ENCODE measurements around the gene IAH1. TPM values are rescaled to one million over a fixed set of nuclear protein-coding genes. Genes with fewer than 3 reads are reported as not detected.
"Not testable (repeated sequence)": the region's sequence is repeated elsewhere in the genome, so short reads cannot be mapped to it uniquely, and the experiment has no call there.

IAH1 gene
- total RNA-seq, 2 donors from 2014 or later = 37.7 to 53.9 TPM

- H3K9ac ChIP-seq (ENCODE audit: low read depth in 2 of 2, low read length in 2 of 2) = no peak overlapping the region
- H3K27me3 ChIP-seq = no peaks in the 10 kb centered on the region
- peaks cover 16% of the 10 kb centered on the region for H3K36me3 ChIP-seq
- no peaks in the 10 kb centered on the region for H3K9me3 ChIP-seq
- H3K4me1 ChIP-seq = no peaks in the 10 kb centered on the region
- DNase-seq = no peak
- no peak overlapping the region for H3K27ac ChIP-seq
- TF ChIP-seq CTCF (IDR thresholded peaks at IDR 0.05) = no peak
- intact Hi-C loops (cut with DNase I) = no loop called here
- no peak overlapping the region for H3K4me3 ChIP-seq
Observed at GRCh38 chr2:9493478-9493877, 19.1 kb downstream of the IAH1 start.

- Histone ChIP-seq H3K9me3 (no peaks in the 10 kb centered on the region), H3K27me3 (no peaks in the 10 kb centered on the region), H3K36me3 (peaks cover 16% of the 10 kb centered on the region), H3K9ac (ENCODE audit: low read depth in 2 of 2, low read length in 2 of 2) (no peak overlapping the region), H3K27ac (no peak overlapping the region), H3K4me3 (no peak overlapping the region), H3K4me1 (no peaks in the 10 kb centered on the region)
- intact Hi-C loops (cut with DNase I) = no loop called here
- no peak for TF ChIP-seq CTCF (IDR thresholded peaks at IDR 0.05)
- no peak for DNase-seq
Observed at GRCh38 chr2:9494081-9494480, 19.7 kb downstream of the IAH1 start.

- no peak for TF ChIP-seq CTCF (IDR thresholded peaks at IDR 0.05)
- Histone ChIP-seq H3K27me3 (no peaks in the 10 kb centered on the region), H3K36me3 (peaks cover 6% of the 10 kb centered on the region), H3K4me3 (no peak overlapping the region), H3K4me1 (no peaks in the 10 kb centered on the region), H3K9ac (ENCODE audit: low read depth in 2 of 2, low read length in 2 of 2) (no peak overlapping the region), H3K27ac (no peak overlapping the region), H3K9me3 (no peaks in the 10 kb centered on the region)
- intact Hi-C loops (cut with DNase I) = no loop called here
- DNase-seq = no peak
Observed at GRCh38 chr2:9497017-9497416, 22.7 kb downstream of the IAH1 start.

GRCh38 chr2:9498210-9498609, 23.9 kb downstream of the IAH1 start:
- peaks cover under 1% of the 10 kb centered on the region for H3K36me3 ChIP-seq
- H3K27me3 ChIP-seq = no peaks in the 10 kb centered on the region
- H3K9me3 ChIP-seq = no peaks in the 10 kb centered on the region
- no peak overlapping the region for H3K4me3 ChIP-seq
- intact Hi-C loops (cut with DNase I) = no loop called here
- no peak overlapping the region for H3K27ac ChIP-seq
- no peak for DNase-seq
- no peaks in the 10 kb centered on the region for H3K4me1 ChIP-seq
- no peak overlapping the region for H3K9ac ChIP-seq (ENCODE audit: low read depth in 2 of 2, low read length in 2 of 2)
- no peak for TF ChIP-seq CTCF (IDR thresholded peaks at IDR 0.05)

- Histone ChIP-seq H3K27ac (no peak overlapping the region), H3K9me3 (no peaks in the 10 kb centered on the region), H3K9ac (ENCODE audit: low read depth in 2 of 2, low read length in 2 of 2) (no peak overlapping the region), H3K4me3 (no peak overlapping the region), H3K27me3 (no peaks in the 10 kb centered on the region), H3K36me3 (no peaks in the 10 kb centered on the region), H3K4me1 (no peaks in the 10 kb centered on the region)
- no peak for TF ChIP-seq CTCF (IDR thresholded peaks at IDR 0.05)
- no peak for DNase-seq
- intact Hi-C loops (cut with DNase I) = no loop called here
Observed at GRCh38 chr2:9508931-9509330, 34.6 kb downstream of the IAH1 start.

- H3K9me3 ChIP-seq; H3K4me3 ChIP-seq; H3K27me3 ChIP-seq; H3K4me1 ChIP-seq; H3K27ac ChIP-seq; intact Hi-C loops (cut with DNase I); DNase-seq; H3K9ac ChIP-seq (ENCODE audit: low read depth in 2 of 2, low read length in 2 of 2); H3K36me3 ChIP-seq: not testable (repeated sequence)
Observed at GRCh38 chr2:9513946-9514345, 39.6 kb downstream of the IAH1 start.

Measured in colonic mucosa (tissue), 4 donors.